ENCODE results near the gene TUBGCP2. TPM values are rescaled to one million over a fixed set of nuclear protein-coding genes. Genes with fewer than 3 reads are reported as not detected.

TUBGCP2 gene
- total RNA-seq, 1 experiment from 2014 or later, result 35.4 TPM

- no TSS peak for BruUV-seq (replicated peaks)
- ChIA-PET CTCF (no interaction called here), POLR2A (no interaction called here), RAD21 (ENCODE audit: low non-redundant PET in 1 of 2, low total read pairs in 2 of 2, uncharacterized antibody in 2 of 2, unreplicated experiment in 2 of 2) (no interaction called here)
- H3K9me3 ChIP-seq (ENCODE audit: control insufficient read depth in 1 of 2, insufficient read depth in 1 of 2, low read depth in 1 of 2, low read length in 2 of 2), result no peaks in the 10 kb centered on the region
- no peak for DNase-seq (ENCODE audit: low read depth, low spot score)
- H4K20me1 ChIP-seq (ENCODE audit: insufficient read depth), result no peaks in the 10 kb centered on the region
- no peak overlapping the region for H3K9ac ChIP-seq (ENCODE audit: low read length)
- no peak overlapping the region for H2AFZ ChIP-seq (ENCODE audit: low read depth, low read length, poor library complexity, severe bottlenecking)
- H3K4me3 ChIP-seq (replicated peaks in 1 of 2; ENCODE audit: low read depth in 1 of 2, low read length in 2 of 2), result no peak overlapping the region
- H3K36me3 ChIP-seq (ENCODE audit: control insufficient read depth in 1 of 2, insufficient read depth in 2 of 2, low read length in 2 of 2), result no peaks in the 10 kb centered on the region
- intact Hi-C loops (cut with micrococcal nuclease), result loop anchor here (10.0 kb wide), 1 partner anchor 347 kb away; no protein-coding TSS in a partner anchor
- no peak for TF ChIP-seq TCF7L2 (IDR thresholded peaks at IDR 0.05; ENCODE audit: borderline replicate concordance, extremely low read depth, insufficient read depth, insufficient read length)
- TF ChIP-seq MAX (IDR thresholded peaks at IDR 0.05), result no peak
- TF ChIP-seq ZBTB33 (IDR thresholded peaks at IDR 0.05; ENCODE audit: extremely low read depth, insufficient replicate concordance, low read length), result no peak
- TF ChIP-seq, protein P1, sequence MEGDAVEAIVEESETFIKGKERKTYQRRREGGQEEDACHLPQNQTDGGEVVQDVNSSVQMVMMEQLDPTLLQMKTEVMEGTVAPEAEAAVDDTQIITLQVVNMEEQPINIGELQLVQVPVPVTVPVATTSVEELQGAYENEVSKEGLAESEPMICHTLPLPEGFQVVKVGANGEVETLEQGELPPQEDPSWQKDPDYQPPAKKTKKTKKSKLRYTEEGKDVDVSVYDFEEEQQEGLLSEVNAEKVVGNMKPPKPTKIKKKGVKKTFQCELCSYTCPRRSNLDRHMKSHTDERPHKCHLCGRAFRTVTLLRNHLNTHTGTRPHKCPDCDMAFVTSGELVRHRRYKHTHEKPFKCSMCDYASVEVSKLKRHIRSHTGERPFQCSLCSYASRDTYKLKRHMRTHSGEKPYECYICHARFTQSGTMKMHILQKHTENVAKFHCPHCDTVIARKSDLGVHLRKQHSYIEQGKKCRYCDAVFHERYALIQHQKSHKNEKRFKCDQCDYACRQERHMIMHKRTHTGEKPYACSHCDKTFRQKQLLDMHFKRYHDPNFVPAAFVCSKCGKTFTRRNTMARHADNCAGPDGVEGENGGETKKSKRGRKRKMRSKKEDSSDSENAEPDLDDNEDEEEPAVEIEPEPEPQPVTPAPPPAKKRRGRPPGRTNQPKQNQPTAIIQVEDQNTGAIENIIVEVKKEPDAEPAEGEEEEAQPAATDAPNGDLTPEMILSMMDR (IDR thresholded peaks at IDR 0.05 in 2 of 3, conservative IDR thresholded peaks at IDR 0.05 in 1 of 3; ENCODE audit: borderline replicate concordance in 1 of 3, insufficient read depth in 1 of 3, low read depth in 2 of 3, low read length in 2 of 3), result no peak
- TF ChIP-seq CEBPB (IDR thresholded peaks at IDR 0.05; ENCODE audit: low read depth), result no peak
- no peak for TF ChIP-seq ZNF274 (IDR thresholded peaks at IDR 0.05; ENCODE audit: low read depth, low read length)
- no peaks in the 10 kb centered on the region for H3K27me3 ChIP-seq (ENCODE audit: insufficient read depth, low read length)
- H3K4me2 ChIP-seq (ENCODE audit: low read length), result no peak overlapping the region
- H3K27ac ChIP-seq (ENCODE audit: low read depth, low read length), result no peak overlapping the region
- no peak for ATAC-seq
- H3K9me2 ChIP-seq (ENCODE audit: insufficient read depth), result no peaks in the 10 kb centered on the region
- peaks cover 4% of the 10 kb centered on the region in 2 experiments for H3K4me1 ChIP-seq (ENCODE audit: control insufficient read depth in 1 of 2, insufficient read depth in 2 of 2, low read length in 2 of 2)
- H3K79me2 ChIP-seq (ENCODE audit: insufficient read depth, low read length), result no peaks in the 10 kb centered on the region
These were observed 56.5 kb downstream of the TUBGCP2 start for GRCh38 chr10:133252223-133252552.
